Trophoblast cell (in vitro differentiated cells and primary cell): ENCODE measurements around the gene SDK2.

ENCODE experiments used
- DNase-seq, 2 donors: peaks; one replicate each; pipeline ENCODE4 v3.0.0-alpha.2; 2016
- H2AFZ ChIP-seq: 2 replicates; pipeline ENCODE4 v1.6.1; 2013; ENCODE audit warnings: low read length, moderate library complexity, mild to moderate bottlenecking; ENCODE audit not compliant: insufficient read depth, poor library complexity
- H2AK5ac ChIP-seq: 2 replicates; pipeline ENCODE4 v1.6.1; 2013; ENCODE audit warnings: mild to moderate bottlenecking, low read length
- H2BK120ac ChIP-seq: 2 replicates; pipeline ENCODE4 v1.6.1; 2013; ENCODE audit warnings: low read length, mild to moderate bottlenecking, moderate library complexity; ENCODE audit not compliant: insufficient read depth, poor library complexity
- H2BK12ac ChIP-seq: 2 replicates; pipeline ENCODE4 v1.6.1; 2013; ENCODE audit warnings: mild to moderate bottlenecking, low read length, moderate library complexity
- H2BK5ac ChIP-seq: 2 replicates; pipeline ENCODE4 v1.6.1; 2013; ENCODE audit warnings: low read length, low read depth, moderate library complexity, mild to moderate bottlenecking; ENCODE audit not compliant: poor library complexity
- H3K14ac ChIP-seq: 2 replicates; pipeline ENCODE4 v1.6.1; 2013; ENCODE audit warnings: mild to moderate bottlenecking, low read length
- H3K18ac ChIP-seq: 2 replicates; pipeline ENCODE4 v1.6.1; 2013; ENCODE audit warnings: mild to moderate bottlenecking, low read length
- H3K23ac ChIP-seq: 2 replicates; pipeline ENCODE4 v1.6.1; 2013; ENCODE audit warnings: low read length
- H3K27ac ChIP-seq: 2 replicates; pipeline ENCODE4 v1.5.1; 2013; ENCODE audit warnings: low read depth, mild to moderate bottlenecking, inconsistent platforms, low read length, moderate library complexity
- H3K27me3 ChIP-seq: 2 replicates; pipeline ENCODE4 v1.6.1; 2013; ENCODE audit warnings: inconsistent platforms, mild to moderate bottlenecking, low read length, moderate library complexity; ENCODE audit not compliant: insufficient read depth
- H3K36me3 ChIP-seq, 2 experiments: 1 replicate in 1 of 2; 2 replicates in 1 of 2; pipeline ENCODE4 v1.6.1; 2013; ENCODE audit warnings: low read length in 2 of 2, mild to moderate bottlenecking in 2 of 2, moderate library complexity in 1 of 2; ENCODE audit not compliant: insufficient read depth in 2 of 2, control insufficient read depth in 1 of 2
- H3K4ac ChIP-seq: 2 replicates; pipeline ENCODE4 v1.6.1; 2013; ENCODE audit warnings: low read depth, mild to moderate bottlenecking, low read length, moderate library complexity
- H3K4me1 ChIP-seq, 2 experiments: 1 replicate in 1 of 2; 2 replicates in 1 of 2; pipeline ENCODE4 v1.6.1; 2013; ENCODE audit warnings: low read length in 2 of 2, mild to moderate bottlenecking in 2 of 2, moderate library complexity in 1 of 2; ENCODE audit not compliant: insufficient read depth in 2 of 2, control insufficient read depth in 1 of 2
- H3K4me2 ChIP-seq: 2 replicates; pipeline ENCODE4 v1.6.1; 2013; ENCODE audit warnings: inconsistent platforms, mild to moderate bottlenecking, low read length, moderate library complexity
- H3K4me3 ChIP-seq: 2 replicates; pipeline ENCODE4 v1.5.1; 2013; ENCODE audit warnings: mild to moderate bottlenecking, low read depth, low read length, inconsistent platforms
- H3K79me1 ChIP-seq: one replicate; pipeline ENCODE4 v1.6.1; 2013; ENCODE audit warnings: low read length
- H3K79me2 ChIP-seq: 2 replicates; pipeline ENCODE4 v1.6.1; 2013; ENCODE audit warnings: low read length, mild to moderate bottlenecking; ENCODE audit not compliant: control insufficient read depth, insufficient read depth, poor library complexity
- H3K9ac ChIP-seq: 2 replicates; pipeline ENCODE4 v1.6.1; 2013; ENCODE audit warnings: mild to moderate bottlenecking, low read length
- H3K9me3 ChIP-seq: 2 replicates; pipeline ENCODE4 v1.6.1; 2013; ENCODE audit warnings: low read depth, mild to moderate bottlenecking, control low read depth, inconsistent platforms, low read length; ENCODE audit not compliant: insufficient read depth
- H4K12ac ChIP-seq: 2 replicates; pipeline ENCODE4 v1.6.1; 2013; ENCODE audit warnings: low read depth, mild to moderate bottlenecking, low read length, moderate library complexity
- H4K8ac ChIP-seq: 2 replicates; pipeline ENCODE4 v1.6.1; 2013; ENCODE audit warnings: low read depth, mild to moderate bottlenecking, low read length, moderate library complexity
- H4K91ac ChIP-seq: one replicate; pipeline ENCODE4 v1.6.1; 2013; ENCODE audit warnings: low read depth, mild to moderate bottlenecking, low read length, moderate library complexity
- WGBS: extraction: QIAGEN DNeasy Blood & Tissue Kit; methylation state at CpG from one replicate; pipeline ENCODE4 v1.1.7; 2013; ENCODE audit warnings: missing lambda C conversion rate; ENCODE audit not compliant: insufficient read length, insufficient coverage; ENCODE audit errors: extremely low coverage; 5-methylcytosine and 5-hydroxymethylcytosine counted together

The SDK2 gene

DNA sequence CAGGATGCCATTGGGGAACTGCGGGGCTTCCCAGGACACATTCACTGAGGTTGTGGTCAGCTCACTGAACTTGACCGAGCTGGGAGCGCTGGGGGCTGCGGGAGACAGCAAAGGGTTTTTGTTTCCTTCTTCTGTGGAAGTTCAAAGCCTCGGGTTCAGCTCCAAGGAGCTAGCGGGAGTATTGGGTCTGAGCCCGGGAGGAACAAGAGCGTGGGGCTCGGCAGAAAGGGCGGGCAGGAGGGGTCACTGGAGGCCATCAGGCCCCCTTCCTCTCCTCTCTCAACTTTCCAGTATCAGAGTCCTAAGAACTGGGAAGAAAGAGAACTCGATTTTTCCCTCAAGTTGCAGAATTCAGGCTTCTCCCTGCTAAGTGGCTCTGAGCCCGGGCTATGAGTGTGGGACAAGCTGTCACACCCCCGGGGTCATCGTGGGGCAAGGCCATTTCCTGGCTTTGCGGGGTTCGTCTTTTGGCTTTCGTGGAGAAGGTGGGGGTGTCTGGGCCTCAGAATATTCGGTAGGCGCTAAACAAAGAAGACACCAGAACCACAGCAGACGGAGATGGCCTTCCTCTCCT, 278.9 kb downstream of the SDK2 start:
- Histone ChIP-seq H3K4me3 (no peak overlapping the region), H4K12ac (no peak overlapping the region), H3K79me1 (peaks cover 2% of the 10 kb centered on the region), H3K4me2 (no peak overlapping the region), H3K79me2 (no peaks in the 10 kb centered on the region), H2BK5ac (no peak overlapping the region), H3K36me3 (no peaks in the 10 kb centered on the region), H3K18ac (no peak overlapping the region), H3K27ac (no peak overlapping the region), H2AK5ac (no peak overlapping the region), H3K9ac (no peak overlapping the region), H2AFZ (no peak overlapping the region), H3K23ac (no peak overlapping the region), H3K9me3 (no peaks in the 10 kb centered on the region), H2BK120ac (no peak overlapping the region), H4K8ac (no peak overlapping the region), H4K91ac (no peak overlapping the region), H3K4ac (no peak overlapping the region), H3K14ac (no peak overlapping the region), H3K4me1 (peaks cover 8 to 9% of the 10 kb centered on the region in 2 experiments), H2BK12ac (no peak overlapping the region), H3K27me3 (no peaks in the 10 kb centered on the region)
- no peak for DNase-seq
- no CpG with 5 or more reads among the region's 20 CpGs for WGBS

DNA sequence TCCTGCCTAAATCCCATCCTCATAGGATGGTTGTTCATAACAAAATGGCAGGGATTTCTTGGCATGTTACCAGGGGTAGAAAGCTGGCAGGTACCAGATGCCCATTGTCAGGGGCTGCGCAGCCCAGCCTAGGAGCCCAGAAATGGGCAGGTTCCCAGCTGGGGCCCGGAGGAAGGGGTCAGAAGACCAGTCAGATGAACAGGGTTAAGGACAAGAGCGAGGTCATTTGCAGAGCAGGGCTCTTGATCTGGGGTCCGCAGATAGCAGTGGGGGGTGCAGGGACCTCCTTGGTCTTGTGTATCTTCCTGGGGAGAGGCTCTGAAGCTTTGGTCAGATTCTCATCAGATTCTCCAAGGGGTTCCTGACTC, 280.1 kb downstream of the SDK2 start:
- Histone ChIP-seq H3K9ac (no peak overlapping the region), H3K4me2 (no peak overlapping the region), H2BK5ac (no peak overlapping the region), H3K14ac (no peak overlapping the region), H4K91ac (no peak overlapping the region), H3K23ac (no peak overlapping the region), H3K4ac (no peak overlapping the region), H3K79me2 (no peaks in the 10 kb centered on the region), H3K27ac (no peak overlapping the region), H4K8ac (no peak overlapping the region), H3K4me1 (peaks cover 16 to 18% of the 10 kb centered on the region in 2 experiments), H2BK12ac (no peak overlapping the region), H4K12ac (no peak overlapping the region), H3K79me1 (peaks cover 2% of the 10 kb centered on the region), H3K4me3 (no peak overlapping the region), H2BK120ac (no peak overlapping the region), H3K18ac (no peak overlapping the region), H3K36me3 (no peaks in the 10 kb centered on the region), H3K9me3 (no peaks in the 10 kb centered on the region), H2AK5ac (no peak overlapping the region), H2AFZ (no peak overlapping the region), H3K27me3 (no peaks in the 10 kb centered on the region)
- no CpG with 5 or more reads among the region's 4 CpGs for WGBS
- no peak for DNase-seq

DNA sequence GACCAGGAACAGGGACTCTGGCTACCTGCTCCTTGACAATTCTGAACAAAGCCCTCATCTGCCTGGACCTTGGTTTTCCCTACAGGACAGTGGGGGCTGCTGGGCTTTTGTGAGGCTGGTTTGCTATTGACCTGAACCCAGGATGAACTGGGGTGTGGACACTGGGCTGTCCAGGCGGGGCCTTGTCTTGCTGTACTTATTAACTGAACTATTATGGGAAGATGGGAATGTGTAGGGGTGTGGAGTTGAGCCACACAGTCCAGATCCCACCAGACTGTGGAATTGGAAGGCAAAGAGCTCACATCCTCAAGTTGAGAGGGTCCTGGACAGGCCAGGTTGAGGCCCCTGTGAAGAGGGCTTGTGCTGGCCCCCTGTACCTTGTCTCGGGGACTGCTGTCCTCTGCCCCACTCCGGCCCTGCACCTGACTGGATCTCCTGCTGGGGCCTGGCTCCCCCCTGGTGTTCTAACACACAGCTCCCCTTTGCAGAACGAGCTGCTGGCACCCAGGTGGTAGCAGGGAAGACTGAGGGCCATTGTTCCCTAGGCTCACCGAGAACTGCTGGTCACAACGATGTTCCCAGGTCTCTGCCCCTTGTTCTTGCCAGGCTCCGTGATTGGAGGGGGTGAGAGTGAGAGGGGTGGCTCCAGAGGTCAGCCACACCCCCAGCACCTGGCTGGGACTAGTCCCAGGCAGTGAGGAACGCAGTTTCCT, 280.6 kb downstream of the SDK2 start:
- Histone ChIP-seq H3K4me2 (no peak overlapping the region), H4K91ac (no peak overlapping the region), H3K27me3 (no peaks in the 10 kb centered on the region), H2AK5ac (no peak overlapping the region), H3K4me3 (no peak overlapping the region), H3K27ac (no peak overlapping the region), H3K14ac (no peak overlapping the region), H3K4ac (no peak overlapping the region), H4K12ac (no peak overlapping the region), H3K79me2 (no peaks in the 10 kb centered on the region), H2BK12ac (no peak overlapping the region), H4K8ac (no peak overlapping the region), H3K18ac (no peak overlapping the region), H2BK120ac (no peak overlapping the region), H3K4me1 (peaks cover 16 to 18% of the 10 kb centered on the region in 2 experiments), H3K79me1 (peaks cover 2% of the 10 kb centered on the region), H2BK5ac (no peak overlapping the region), H3K23ac (no peak overlapping the region), H3K36me3 (no peaks in the 10 kb centered on the region), H2AFZ (no peak overlapping the region), H3K9ac (no peak overlapping the region), H3K9me3 (no peaks in the 10 kb centered on the region)
- DNase-seq = no peak
- no CpG with 5 or more reads among the region's 8 CpGs for WGBS

DNA sequence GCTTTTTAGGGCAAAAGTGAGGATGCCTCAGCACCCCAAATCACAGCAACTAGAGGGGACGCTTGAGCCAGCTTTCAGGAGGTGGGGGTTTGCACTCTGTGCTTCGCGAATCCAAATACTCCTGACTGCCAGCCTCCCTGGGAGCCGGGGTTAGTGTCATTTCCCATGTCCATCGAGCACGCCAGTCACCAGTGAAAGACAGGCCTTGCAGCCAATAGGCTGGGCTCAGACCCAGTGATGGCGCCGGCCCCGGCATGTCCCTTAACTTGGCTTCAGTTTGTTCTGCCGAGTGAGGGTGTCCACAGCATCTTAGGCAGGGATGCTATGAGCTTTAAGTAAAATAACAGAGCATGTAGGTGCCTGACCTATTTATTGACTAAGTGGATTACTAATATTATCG, 281.5 kb downstream of the SDK2 start:
- Histone ChIP-seq H3K4ac (no peak overlapping the region), H2BK12ac (no peak overlapping the region), H3K27me3 (no peaks in the 10 kb centered on the region), H3K14ac (no peak overlapping the region), H3K79me1 (peaks cover 2% of the 10 kb centered on the region), H3K4me3 (no peak overlapping the region), H4K12ac (no peak overlapping the region), H2AFZ (no peak overlapping the region), H2BK5ac (no peak overlapping the region), H2BK120ac (no peak overlapping the region), H3K9me3 (no peaks in the 10 kb centered on the region), H3K36me3 (no peaks in the 10 kb centered on the region), H3K9ac (no peak overlapping the region), H3K4me1 (peaks cover 16 to 18% of the 10 kb centered on the region in 2 experiments), H3K4me2 (no peak overlapping the region), H3K23ac (no peak overlapping the region), H2AK5ac (no peak overlapping the region), H4K91ac (no peak overlapping the region), H3K79me2 (no peaks in the 10 kb centered on the region), H3K27ac (no peak overlapping the region), H3K18ac (no peak overlapping the region), H4K8ac (no peak overlapping the region)
- no peak for DNase-seq
- no CpG with 5 or more reads among the region's 11 CpGs for WGBS
